ENCODE data around the gene VWA5B1.

The VWA5B1 gene

DNA sequence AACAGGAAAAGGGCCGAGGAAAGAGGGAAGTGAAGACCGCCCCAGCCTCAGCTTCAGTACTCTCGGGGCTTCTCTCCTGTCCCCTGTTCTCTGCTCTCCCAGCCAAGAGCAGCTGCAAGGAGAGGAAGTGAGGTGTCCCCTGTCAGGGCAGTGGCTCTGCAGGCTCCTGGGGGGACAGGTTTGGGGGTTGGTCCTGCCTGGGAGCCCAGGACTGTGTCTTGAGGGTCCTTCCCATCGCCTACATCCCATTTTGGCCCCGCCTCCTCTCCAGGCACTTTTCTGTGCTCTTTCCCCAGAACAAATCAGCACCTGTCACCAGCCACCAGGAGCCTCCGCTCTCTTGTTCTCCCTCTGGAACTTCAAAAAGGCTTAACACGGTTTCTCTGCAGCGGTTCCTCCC lies 82.6 kb downstream of the VWA5B1 start:
- TF ChIP-seq SPI1 (IDR thresholded peaks at IDR 0.05; ENCODE audit: borderline replicate concordance, low read depth), result no peak
- TF ChIP-seq, protein P1, sequence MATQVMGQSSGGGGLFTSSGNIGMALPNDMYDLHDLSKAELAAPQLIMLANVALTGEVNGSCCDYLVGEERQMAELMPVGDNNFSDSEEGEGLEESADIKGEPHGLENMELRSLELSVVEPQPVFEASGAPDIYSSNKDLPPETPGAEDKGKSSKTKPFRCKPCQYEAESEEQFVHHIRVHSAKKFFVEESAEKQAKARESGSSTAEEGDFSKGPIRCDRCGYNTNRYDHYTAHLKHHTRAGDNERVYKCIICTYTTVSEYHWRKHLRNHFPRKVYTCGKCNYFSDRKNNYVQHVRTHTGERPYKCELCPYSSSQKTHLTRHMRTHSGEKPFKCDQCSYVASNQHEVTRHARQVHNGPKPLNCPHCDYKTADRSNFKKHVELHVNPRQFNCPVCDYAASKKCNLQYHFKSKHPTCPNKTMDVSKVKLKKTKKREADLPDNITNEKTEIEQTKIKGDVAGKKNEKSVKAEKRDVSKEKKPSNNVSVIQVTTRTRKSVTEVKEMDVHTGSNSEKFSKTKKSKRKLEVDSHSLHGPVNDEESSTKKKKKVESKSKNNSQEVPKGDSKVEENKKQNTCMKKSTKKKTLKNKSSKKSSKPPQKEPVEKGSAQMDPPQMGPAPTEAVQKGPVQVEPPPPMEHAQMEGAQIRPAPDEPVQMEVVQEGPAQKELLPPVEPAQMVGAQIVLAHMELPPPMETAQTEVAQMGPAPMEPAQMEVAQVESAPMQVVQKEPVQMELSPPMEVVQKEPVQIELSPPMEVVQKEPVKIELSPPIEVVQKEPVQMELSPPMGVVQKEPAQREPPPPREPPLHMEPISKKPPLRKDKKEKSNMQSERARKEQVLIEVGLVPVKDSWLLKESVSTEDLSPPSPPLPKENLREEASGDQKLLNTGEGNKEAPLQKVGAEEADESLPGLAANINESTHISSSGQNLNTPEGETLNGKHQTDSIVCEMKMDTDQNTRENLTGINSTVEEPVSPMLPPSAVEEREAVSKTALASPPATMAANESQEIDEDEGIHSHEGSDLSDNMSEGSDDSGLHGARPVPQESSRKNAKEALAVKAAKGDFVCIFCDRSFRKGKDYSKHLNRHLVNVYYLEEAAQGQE (IDR thresholded peaks at IDR 0.05; ENCODE audit: insufficient replicate concordance, low read depth), result no peak
- TF ChIP-seq GABPA (IDR thresholded peaks at IDR 0.05; ENCODE audit: low read depth), result no peak
- TF ChIP-seq CTCF (IDR thresholded peaks at IDR 0.05; ENCODE audit: insufficient read depth, low read length), result no peak
- TF ChIP-seq POLR2AphosphoS5 (IDR thresholded peaks at IDR 0.05; ENCODE audit: low read depth), result no peak
- Histone ChIP-seq H3K27me3 (ENCODE audit: insufficient read depth, poor library complexity, severe bottlenecking) (peaks cover 5% of the 10 kb centered on the region), H3K27ac (replicated peaks) (no peak overlapping the region), H3K4me3 (replicated peaks; ENCODE audit: insufficient read depth, low read length) (no peak overlapping the region)
- DNase-seq (ENCODE audit: low read depth in 1 of 2, low spot score in 1 of 2), result no peak

DNA sequence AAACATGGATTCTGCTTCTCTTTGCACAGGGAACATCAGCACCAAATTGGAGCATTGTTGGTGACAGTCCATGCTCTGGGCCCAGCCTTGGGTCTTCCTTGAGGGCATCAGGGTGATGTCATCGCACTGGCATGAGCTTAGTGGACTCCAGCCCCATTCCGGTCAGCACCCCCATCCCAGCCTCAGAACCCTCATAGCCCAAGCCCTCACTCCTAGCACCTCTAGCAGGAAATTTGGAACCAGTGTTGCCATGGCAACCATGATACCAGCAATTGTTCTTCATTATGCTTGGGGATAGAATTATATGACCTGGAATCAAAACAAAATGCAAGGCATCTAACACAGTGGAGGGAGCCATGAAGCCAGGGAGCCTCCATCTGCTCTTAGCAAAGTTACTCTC lies 83.1 kb downstream of the VWA5B1 start:
- H3K27me3 ChIP-seq (ENCODE audit: insufficient read depth, poor library complexity, severe bottlenecking), result peaks cover 2% of the 10 kb centered on the region
- H3K4me3 ChIP-seq (replicated peaks; ENCODE audit: insufficient read depth, low read length), result no peak overlapping the region
- no peak for TF ChIP-seq GABPA (IDR thresholded peaks at IDR 0.05; ENCODE audit: low read depth)
- TF ChIP-seq, protein P1 (IDR thresholded peaks at IDR 0.05; ENCODE audit: insufficient replicate concordance, low read depth), result no peak
- no peak for TF ChIP-seq CTCF (IDR thresholded peaks at IDR 0.05; ENCODE audit: insufficient read depth, low read length)
- no peak for TF ChIP-seq SPI1 (IDR thresholded peaks at IDR 0.05; ENCODE audit: borderline replicate concordance, low read depth)
- no peak for TF ChIP-seq POLR2AphosphoS5 (IDR thresholded peaks at IDR 0.05; ENCODE audit: low read depth)
- DNase-seq (ENCODE audit: low read depth in 1 of 2, low spot score in 1 of 2), result no peak
- no peak overlapping the region for H3K27ac ChIP-seq (replicated peaks)

GRCh38 chr1:20375563-20375962 lies 84.9 kb downstream of the VWA5B1 start:
- Histone ChIP-seq H3K4me3 (replicated peaks; ENCODE audit: insufficient read depth, low read length) (no peak overlapping the region), H3K27ac (replicated peaks) (no peak overlapping the region), H3K27me3 (ENCODE audit: insufficient read depth, poor library complexity, severe bottlenecking) (peaks cover 2% of the 10 kb centered on the region)
- TF ChIP-seq SPI1 (IDR thresholded peaks at IDR 0.05; ENCODE audit: borderline replicate concordance, low read depth), result no peak
- no peak for TF ChIP-seq GABPA (IDR thresholded peaks at IDR 0.05; ENCODE audit: low read depth)
- DNase-seq (ENCODE audit: low read depth in 1 of 2, low spot score in 1 of 2), result no peak

DNA sequence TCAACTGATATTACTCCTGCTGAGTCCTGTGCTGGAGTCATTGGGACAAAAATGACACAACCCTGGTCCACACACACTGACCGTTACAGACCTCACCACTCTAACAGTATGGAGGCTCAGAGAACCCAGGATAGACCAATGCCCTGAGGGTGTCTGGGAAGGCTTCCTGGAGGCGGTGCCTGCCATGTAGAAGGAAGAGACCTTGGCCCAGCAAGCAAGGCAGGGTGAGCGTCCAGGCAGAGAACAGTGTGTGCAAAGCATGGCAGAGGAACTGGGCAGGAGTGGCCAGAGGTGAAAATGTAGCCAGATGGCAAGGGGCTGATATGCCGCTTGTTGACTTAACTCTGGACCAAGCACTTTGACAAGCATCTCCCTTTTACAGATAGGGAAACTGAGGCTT lies 85.5 kb downstream of the VWA5B1 start:
- Histone ChIP-seq H3K27me3 (ENCODE audit: insufficient read depth, poor library complexity, severe bottlenecking) (peaks cover 2% of the 10 kb centered on the region), H3K4me3 (replicated peaks; ENCODE audit: insufficient read depth, low read length) (no peak overlapping the region), H3K27ac (replicated peaks) (no peak overlapping the region)
- TF ChIP-seq GABPA (IDR thresholded peaks at IDR 0.05; ENCODE audit: low read depth), result no peak
- no peak for TF ChIP-seq CTCF (IDR thresholded peaks at IDR 0.05; ENCODE audit: insufficient read depth, low read length)
- DNase-seq (ENCODE audit: low read depth in 1 of 2, low spot score in 1 of 2), result no peak

Measured in HL-60 (cell line).